NCI-H82 treated with DMSO at 0.1 percent for 48 hours (cell line): ENCODE results near the gene EFL1.

Source experiments
- DNase-seq: peaks from one replicate; lab custom pipeline; 2025; ENCODE audit not compliant: unreplicated experiment; lab: John Stamatoyannopoulos, UW

The EFL1 gene

GRCh38 chr15:82168296-82168695, 94.2 kb downstream of the EFL1 start:
- no peak for DNase-seq

DNA sequence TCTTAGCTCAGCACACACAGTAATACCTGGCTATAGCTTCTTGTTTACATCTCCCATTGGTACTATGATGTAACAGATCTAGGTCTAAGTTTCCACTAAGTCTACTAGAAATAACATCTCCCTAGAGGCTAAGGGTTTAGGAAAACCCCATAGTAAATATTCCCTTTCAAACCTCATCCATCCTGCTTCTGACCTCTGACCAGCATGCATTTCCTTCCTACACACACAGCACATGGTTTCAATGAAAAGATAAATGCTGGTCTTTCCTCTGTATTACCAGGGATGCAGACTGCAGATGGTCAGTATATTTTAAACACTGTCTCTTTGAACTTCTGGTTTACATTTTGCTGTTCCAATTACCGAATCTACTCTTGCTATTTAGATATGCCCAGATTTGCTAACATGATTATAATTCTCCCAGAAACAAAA, 96.6 kb downstream of the EFL1 start:
- no peak for DNase-seq

GRCh38 chr15:82159922-82160321, 102.6 kb downstream of the EFL1 start:
- no peak for DNase-seq

DNA sequence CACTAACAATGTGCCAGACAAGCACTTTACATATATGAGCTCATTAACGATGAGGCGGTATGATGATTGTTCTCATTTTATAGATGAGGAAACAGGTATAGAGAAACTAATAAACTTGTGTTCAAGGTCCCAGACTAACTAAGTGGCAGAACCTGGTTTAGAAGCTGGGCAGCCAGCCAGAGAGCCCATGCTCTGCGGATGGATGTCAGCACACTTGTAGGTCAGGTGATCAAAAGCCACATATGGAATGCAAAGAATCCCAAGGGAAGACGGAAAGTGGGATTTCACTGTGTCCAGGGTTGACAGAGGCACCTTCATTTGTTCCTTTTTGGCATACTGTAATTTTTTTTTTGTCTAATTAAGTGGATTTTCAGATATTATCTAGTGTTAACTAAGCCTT, 103.7 kb downstream of the EFL1 start:
- no peak for DNase-seq

DNA sequence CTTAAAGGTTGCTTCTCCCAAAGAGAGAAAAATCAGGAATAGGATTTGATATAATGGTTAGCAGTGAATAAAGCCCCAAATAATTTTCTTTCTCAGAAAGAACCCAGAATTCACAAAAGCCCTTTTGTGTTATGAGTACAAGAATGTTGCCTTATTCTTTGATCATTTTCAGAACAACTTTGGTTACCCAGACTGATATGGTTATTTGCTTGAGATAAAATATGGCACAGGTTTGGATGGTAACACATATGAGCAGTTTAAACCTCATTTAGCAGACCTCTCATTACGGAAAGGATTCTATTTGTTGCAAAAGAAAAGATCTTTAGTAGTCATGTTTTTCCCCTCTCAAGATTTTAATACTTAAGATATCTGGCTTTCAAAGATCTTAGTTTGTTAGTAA, 111.9 kb downstream of the EFL1 start:
- DNase-seq = no peak

- no peak for DNase-seq
Measured at GRCh38 chr15:82146990-82147461, 115.5 kb downstream of the EFL1 start.

GRCh38 chr15:82146576-82146975, 116.0 kb downstream of the EFL1 start:
- no peak for DNase-seq

DNA sequence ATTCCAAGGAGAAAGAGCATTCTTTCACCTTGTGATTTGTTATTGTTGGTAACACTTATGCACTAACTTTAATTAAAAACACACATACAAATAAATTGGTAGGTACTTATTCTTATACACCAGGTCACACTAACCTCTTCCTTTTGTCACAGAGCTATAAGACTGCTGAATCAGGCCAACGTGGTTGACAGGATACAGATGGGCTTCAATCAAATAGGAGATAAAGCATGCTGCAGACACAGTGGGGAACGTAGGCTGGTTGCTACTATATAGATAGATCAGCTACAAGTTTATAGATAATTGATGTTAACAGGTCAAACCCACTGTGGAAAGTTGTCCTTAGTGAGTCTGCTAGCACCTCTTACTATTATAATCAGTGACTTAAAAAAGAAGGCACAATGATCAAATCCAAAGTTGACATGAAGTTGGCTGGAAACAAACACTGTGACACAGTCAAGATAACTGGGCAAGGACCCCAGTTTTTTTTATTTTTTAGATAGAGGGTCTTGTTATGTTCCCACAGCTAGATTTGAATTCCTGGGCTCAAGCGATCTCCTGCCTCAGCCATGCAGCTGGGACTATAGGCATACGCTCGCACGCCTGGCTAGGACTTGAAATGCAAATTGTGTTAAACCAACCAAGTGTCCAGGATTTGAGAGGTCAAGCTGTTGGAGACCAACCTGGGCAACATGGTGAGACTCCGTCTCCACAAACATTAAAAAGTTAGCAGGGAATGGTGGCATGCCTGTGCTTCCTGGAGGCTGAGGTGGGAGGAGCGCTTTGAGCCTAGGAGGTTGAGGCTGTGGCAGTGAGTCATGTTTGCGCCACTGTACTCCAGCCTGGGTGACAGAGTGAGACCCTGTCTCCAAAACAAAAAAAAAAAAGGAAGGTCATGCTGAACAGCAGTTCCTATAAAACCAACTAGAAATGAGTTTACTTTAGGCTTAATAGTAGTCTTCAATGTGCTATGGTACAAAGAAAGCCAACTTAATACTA, 118.8 kb downstream of the EFL1 start:
- no peak for DNase-seq

GRCh38 chr15:82140886-82141285, 121.6 kb downstream of the EFL1 start:
- no peak for DNase-seq

GRCh38 chr15:82139823-82140268, 122.7 kb downstream of the EFL1 start:
- no peak for DNase-seq

GRCh38 chr15:82138306-82138705, 124.2 kb downstream of the EFL1 start:
- DNase-seq = no peak

DNA sequence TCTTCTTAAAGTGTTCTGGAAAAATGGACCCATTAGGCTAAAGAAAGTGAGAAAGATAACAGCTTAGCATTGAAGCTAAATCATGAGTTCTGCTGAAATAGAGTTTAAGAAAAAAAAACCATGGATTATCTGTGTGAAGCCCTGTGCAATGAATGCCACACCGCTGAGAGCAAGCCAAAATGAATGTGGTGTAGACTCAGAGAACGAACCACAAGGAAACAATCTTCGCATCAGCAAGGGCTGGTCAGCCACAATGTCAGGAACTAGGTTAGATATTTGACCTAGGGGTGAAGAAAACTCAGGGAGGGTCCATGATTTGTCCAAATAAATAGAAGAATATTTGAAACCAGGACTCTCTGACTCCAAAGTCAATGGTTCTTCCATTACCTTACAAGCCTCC, 125.3 kb downstream of the EFL1 start:
- DNase-seq = no peak

DNA sequence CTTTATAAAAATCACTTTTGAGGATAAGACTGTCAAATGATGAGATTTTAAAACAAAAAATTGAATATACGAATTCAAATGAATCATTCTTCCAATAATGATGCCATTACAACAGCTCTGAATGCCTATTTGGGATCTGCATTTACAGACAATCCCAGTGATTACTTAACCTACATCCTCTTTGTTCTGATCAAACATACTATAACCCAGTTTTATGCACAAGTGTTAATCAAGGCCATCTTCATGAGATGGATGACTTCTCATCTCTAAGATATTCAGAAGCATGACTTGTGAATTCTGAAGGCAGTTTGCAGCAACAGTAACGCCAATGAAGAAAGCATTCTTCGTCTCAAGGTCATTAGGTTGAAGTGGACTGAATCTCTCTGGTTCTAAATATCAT, 126.4 kb downstream of the EFL1 start:
- DNase-seq = no peak

DNA sequence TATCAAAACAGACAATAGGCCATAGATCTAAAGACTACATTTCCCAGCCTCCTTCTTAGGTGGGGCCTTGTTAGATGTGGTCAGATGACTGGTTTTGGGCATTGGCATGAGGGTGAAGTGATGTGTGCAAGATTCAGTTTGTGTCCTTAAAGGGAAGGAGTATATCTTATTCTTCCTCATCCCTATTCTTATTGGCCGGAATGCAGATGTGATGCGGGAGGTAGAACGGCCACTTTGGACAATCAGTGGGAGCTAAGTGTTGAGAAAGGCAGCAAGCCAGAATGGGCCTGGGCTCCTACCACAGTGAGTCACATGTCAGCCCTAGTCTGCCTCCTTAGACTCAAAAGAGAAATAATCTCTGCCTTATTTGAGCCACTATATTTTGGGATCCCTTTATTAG, 126.9 kb downstream of the EFL1 start:
- no peak for DNase-seq

- DNase-seq = no peak
Measured at GRCh38 chr15:82134461-82134860, 128.1 kb downstream of the EFL1 start.

- DNase-seq = no peak
Measured at GRCh38 chr15:82133251-82133650, 129.3 kb downstream of the EFL1 start.

DNA sequence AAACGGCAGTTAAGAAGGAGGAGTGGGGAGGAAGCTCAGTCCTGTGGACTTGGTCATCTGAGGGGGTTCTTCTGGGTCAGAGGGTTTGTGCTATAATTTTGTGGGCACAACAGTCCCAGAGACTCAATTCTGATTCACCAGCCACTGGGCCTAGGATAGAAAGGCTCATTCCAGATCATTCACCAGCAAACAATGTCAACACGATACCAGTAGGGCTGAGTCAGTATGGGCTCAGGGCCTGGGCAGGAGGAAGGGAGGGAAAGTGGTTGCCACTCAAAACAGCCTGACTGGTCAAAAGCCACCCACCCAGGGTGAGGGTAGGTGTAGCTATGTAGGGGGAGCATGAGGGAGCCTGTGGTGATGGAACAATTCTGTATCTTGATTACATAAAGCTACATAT, 129.8 kb downstream of the EFL1 start:
- no peak for DNase-seq

DNA sequence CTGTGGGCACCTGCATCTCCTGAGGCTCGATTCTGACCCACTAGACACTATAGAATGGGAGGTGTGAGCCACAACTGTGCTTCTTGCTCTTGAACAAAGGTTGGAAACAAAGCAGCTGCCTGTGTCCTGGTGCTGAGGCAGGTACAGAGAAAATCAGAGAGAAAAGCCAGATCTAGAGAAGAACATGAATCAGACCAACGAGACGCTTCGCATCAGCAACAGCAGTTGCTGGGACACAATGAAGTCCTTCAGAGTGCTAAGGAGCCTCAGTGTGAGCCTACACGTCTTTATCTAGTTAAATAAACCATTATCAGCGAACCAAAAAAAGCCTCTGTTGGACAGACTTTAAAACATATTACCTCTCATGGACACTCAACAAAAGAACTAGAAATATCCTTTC, 130.4 kb downstream of the EFL1 start:
- no peak for DNase-seq

DNA sequence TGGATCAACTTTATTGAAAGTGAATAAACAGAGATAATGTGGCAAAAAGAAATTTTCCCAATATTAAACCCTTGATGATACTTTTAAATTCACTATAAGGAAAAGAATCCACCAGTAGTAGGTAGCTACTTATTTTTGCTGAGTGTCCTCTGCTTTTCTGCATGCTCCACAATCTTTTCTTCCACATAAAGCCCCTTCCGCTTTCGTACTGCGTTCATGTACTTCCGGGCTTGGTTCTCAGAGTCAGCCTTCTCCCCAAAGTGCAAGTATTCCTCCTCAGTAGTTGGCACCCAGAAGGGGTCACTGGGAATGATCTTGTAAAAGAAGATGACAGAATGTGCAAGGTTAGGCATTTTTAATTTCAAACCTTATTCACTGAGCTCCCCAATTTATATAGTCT, 132.3 kb downstream of the EFL1 start:
- DNase-seq = no peak

DNA sequence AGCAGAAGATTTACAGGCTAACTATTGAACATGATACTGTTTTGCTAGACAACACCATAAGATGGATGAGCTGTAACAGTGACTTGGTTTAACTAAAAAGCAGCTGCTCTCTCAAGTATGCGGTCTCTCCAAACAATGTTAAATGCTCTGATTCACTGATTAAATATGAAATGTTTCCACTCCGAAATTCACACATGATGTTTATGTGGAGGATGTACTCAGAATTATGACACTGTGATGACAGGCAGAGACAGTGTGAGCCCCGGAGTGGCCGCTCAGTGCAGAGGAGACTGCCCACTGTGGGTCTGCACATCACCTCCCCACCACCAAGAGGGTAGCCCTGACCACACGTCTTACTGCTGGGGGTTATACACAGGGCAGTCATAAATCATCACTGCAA, 132.8 kb downstream of the EFL1 start:
- DNase-seq = no peak

DNA sequence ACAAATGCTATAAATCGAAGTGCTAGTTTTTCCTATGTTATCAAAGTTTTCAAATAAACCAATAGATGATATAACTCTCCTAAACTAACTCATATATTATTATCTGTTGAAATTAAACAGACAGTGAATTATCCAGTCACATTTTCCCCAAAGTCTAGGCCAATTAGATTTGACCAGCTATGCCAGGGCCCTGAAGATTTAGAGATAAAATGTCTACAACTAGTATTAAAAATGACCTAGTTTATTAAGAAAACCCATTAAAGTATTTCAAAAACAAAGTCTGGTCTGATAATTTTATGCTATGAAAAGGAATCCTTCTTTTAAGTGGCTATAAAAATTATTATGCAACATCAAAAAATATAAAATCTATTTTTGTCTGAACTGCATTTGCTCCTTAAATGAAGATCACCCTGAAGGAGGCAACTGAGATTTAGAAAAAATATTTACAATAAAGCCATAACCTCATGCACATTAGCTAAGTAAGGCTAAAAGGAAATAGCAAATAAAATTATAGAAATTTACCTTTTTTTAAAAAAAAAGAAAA, 133.3 kb downstream of the EFL1 start:
- no peak for DNase-seq

- no peak for DNase-seq
Measured at GRCh38 chr15:82128401-82129148, 134.0 kb downstream of the EFL1 start.
